OCI-M1 (cell line): ENCODE results near the gene UTS2.

ENCODE experiments used
- DNase-seq: peaks from one replicate; lab custom pipeline; 2025; lab: John Stamatoyannopoulos, UW

Gene UTS2, protein sequence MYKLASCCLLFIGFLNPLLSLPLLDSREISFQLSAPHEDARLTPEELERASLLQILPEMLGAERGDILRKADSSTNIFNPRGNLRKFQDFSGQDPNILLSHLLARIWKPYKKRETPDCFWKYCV

DNA sequence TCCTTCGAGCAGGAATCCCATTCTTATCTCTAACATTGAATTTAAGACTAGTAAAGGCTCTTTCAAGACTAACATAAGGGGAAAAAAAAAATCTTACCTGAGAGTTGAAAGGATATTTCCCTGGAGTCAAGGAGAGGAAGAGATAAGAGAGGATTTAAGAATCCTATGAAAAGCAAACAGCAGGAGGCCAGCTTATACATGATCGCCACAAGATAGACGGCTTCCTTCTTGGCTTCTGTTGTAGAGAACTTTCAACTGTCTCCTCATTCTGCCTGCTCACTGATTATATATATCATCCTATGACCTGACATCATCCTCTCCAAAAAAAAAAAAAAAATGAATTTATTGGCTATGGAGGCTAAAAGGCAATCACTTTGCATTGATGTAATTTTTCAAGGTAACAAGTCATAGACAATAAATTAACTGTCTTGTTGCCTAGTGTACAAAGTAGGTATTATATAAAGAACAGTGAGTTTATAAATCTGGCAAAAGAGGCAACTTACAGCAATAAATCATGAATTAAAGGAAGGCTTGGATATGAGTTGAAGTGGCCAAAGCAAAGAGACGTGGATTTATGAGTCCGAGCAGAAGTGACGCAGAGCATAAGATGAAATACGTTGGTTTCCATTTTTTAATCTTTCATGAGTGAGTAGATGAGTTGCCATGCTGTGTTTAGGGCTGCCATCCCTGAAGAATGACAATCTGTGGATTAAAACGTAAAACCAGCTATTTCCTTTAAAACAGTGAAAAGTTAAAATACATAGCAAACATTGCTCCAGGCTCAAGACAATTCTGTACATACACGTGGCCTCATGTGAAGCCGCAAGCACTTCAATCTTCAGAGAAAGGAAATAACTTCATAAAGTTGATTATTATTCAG, at the start of gene UTS2:
Gene UTS2 (minus strand): TSS at position 262 of the 880 bp plus-strand sequence. CDS start 62 bp downstream, at position 200.
- DNase-seq, result no peak

DNA sequence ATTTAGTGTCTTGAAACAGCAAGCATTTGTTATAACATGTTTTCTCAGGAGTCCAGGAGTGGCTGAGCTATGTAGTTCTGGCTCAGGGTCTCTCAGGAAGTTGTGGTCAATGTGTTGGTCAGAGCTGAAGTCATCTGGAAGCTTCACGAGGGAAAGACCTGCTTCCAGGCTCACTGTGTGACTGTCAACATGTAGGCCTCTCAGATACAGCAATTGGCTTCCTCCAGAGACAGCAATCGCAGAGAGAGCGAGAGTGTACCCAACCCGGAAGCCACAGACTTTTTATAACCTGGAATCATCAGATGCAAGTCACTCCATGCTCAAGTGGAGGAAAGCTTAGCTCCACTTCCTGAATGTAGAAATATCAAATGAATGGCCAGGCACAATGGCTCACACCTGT, 46.9 kb upstream of the UTS2 start:
- DNase-seq, result no peak

DNA sequence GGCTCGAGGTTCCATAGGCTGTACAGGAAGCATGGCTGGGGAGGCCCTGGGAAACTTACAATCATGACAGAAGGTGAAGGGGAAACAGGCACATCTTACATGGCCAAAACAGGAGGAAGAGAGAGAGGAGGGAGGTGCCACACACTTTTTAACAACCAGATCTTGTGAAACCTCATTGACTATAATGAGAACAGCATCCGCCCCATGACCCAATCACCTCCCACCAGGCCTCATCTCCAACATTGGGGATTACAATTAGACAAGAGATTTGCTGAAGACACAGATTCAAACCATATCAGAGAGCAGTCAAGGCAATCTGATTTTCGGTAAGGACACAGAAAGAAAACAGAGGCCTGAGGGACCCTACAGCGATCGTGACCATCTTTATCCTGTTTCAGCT, 46.1 kb upstream of the UTS2 start:
- DNase-seq, result no peak

DNA sequence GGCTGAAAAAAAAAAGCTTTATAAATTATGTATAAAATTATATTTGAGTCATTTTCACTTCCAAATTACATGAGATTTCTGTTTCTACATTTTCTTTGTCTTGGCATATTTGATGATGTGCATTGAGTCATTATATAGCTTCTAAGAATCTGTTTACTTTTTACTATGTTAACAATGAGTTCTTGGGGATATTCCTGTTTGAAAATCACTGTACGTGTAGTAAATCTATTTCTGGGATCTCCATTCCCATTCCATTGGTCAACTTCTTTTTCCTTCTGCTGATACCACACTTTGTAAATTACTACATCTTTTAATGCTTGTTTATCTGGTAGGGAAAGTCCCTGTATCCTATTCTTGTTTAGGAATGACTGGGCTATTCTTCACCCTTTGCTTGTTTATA, 44.1 kb upstream of the UTS2 start:
- DNase-seq, result no peak

DNA sequence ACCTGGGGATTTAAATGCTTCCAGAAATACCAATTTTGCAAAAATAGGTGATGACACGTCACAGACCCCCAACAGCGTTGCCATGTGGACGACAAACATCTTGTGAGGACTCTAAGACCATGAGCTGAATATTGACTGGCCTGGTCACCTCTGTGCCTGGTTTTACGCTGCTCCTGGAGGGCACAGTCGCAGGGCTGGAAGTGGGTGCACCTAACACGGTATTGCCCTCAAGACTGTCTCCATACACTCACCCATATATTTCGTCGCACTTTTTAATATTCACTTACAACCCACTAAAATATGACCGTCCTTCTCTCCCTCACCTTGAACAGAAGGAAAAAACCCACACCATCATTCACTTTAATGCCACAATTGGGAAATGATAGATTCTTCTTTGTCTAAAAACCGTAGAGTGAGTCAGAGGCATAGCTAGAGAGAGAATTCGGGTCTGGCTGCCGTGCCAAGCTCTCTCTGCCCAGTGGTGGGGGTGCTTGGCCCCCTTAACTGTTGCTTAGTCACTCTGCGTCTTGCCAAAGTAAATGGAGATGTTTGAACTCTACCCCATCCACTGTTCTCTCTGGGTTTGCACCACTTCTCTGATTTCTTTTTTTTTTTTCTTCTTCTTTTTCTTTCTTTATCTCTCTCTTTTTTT, 40.8 kb upstream of the UTS2 start:
- DNase-seq, result no peak

DNA sequence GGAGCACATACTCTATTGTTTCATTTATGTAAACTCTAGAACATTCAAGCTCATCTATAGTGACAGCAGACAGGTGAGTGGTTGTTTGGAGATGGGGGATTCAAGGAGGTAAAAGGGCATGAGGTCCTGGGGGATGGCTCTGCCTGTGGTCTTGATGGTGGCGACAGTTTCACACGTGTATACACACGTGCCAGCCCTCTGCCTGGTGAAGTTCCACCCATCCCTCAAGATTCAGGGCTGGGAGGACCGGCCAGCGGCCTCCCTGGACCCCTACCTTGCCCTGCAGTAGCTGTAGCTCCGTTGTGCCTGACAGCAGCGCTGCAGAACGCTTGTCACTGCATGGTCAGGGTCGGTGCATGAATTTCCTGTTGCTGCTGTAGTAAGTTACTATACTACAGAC, 38.9 kb upstream of the UTS2 start:
- no peak for DNase-seq

DNA sequence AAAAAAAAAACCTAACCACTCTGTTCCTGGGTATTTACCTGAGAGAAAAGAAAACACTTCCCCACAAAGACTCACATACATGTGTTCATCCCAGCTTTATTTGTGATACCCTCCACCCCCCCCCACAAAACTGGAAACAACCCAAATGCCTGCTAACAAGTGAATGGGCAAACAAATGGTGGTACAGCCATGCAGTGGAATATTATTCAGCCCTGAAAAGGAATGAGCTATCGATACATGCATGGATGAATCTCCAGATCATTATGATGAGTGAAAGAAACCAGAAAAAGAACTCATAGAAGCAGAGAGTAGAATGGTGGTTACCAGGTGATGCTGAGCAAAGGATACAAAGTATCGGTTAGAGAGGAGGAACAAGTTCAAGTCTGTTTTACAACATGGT, 38.0 kb upstream of the UTS2 start:
- DNase-seq, result no peak

DNA sequence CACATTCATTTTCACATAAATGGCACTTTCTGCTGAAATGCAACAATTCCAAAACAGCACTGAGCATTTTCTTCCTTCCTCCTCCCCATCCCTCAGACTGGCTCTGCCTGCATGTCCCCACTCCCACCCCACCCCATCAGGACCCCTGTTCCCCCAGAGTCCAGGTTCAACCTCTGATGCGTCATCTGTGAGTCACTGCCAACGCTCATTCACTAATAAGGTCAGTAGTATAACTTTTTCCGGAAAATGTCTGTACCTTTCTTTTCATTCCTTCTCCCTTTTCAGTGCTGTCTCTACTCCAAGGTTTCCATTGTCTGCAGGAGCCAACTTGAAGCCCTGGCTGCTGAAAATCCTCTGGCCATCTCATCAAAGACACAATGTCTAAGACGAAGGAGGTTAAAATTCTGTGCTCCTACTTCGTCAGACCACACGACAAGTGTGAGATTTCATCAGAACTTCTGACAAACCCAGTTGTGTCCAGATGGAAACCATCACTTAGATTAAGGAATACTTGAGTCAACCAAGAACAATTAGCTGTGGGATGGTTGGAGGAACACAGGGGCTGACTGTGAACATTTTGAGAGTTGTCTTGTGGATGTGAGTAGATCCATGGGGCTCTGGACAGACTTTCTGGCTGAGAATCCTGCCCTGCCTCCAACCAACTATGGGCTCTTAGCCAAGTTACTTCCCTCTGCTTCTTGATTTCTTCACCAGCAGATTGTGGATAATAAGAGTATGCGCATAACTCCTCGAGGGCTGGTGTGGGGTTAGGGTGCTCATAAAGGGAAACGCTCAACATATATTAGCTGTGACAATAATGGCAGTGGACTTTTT, 35.6 kb upstream of the UTS2 start:
- no peak for DNase-seq

DNA sequence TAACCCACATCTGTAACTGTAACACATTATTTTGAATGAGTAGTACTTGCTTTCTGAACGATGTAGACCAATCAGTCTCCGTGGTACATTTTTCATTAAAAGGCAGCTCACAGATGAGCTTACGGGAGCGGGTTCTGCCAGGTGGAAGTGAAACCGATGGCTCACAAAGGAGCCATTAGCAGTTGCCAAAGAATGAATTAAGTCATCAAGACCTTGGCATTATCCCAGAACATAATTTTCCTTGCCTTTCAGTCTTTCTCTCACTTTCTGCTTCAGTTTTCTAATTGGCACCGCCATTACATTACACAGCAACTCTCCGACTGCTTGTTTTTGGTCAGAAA, 33.5 kb upstream of the UTS2 start:
- DNase-seq, result no peak

DNA sequence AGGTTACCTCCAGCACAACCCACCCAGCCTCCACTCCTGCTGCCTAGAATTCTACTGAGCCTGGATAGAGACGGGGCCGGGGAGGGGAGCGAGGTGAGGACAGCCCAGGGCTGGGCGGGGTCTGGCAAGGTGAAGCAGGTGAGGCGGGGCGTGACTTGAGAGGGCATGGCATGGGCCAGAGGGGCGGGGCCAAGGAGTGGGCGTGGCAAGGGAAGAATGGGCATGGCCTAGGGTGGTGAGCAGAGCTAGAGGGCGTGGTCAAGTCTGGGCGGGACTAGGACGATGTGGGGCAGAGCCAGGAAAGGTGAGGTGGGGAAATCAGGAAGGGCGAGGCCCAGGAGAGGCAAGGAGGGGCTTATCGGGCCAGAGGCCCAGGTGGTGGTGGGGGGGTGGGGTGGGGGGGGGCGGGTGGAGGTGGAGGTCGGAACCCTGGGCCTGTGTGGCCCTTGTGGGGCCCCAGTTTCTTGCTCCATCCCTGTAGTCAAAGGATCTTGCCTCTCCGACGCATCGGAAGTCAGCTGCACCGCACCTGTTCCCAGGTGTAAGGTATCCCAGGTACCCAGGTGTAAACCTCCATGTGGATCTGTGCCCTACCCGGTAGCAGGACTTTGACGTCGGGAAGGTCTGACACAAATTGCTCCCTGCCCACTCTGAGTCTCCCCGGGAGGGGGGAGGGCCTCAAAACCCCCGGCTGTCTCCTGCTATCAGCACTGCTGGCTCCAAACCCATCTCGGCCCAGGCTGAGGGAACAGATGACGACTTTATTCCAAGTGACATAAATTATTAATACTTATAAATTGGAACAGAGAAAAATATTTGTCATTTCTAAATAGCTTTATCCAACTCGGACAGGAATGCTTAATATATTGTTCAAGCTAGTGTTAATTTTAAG, 32.9 kb upstream of the UTS2 start:
- no peak for DNase-seq

DNA sequence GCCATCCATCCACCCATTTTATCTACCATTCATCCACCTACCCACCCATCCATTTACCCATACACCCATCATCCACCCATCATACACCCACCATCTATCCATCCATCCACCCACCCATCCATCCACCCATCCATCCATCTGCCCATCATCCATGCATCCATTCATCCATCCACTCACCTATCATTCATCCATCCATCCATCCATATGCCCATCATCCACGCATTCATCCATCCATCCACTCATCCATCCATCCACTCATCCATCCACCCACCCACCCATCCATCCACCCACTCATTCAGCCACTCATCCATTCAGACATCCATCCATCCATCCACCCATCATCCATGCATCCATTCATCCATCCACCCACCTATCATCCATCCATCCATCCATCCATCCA, 31.9 kb upstream of the UTS2 start:
- no peak for DNase-seq

DNA sequence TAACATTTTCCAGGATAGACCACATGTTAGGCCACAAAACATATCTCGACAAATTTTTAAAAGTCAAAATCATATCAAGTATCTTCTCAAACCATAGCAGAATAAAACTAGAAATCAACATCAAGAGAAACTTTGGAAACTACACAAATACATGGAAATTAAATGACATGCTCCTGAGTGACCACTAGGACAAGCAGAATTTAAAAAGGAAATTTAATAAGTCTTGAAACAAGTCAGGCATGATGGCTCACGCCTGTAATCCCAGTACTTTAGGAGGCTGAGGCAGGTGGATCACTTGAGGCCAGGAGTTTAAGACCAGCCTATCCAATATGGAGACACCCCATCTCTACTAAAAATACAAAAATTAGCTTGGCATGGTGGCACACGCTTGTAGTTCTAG, 26.4 kb upstream of the UTS2 start:
- DNase-seq, result no peak

DNA sequence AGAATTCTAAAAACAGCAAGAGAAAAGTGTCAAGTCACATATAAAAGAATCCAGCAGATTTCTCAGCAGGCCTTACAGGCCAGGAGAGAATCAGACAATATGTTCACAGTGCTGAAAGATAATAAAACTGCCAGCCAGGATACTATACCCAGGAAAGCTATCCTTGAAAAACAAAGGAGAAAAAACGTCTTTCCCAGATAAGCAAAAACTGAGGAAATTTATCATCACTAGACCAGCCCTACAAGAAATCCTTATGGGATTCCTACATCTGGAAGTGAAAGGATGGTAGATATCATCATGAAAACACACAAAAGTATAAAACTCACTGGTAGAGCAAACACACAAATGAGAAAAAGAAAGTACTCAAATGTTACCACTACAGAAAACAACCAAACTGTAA, 25.2 kb upstream of the UTS2 start:
- DNase-seq, result no peak

DNA sequence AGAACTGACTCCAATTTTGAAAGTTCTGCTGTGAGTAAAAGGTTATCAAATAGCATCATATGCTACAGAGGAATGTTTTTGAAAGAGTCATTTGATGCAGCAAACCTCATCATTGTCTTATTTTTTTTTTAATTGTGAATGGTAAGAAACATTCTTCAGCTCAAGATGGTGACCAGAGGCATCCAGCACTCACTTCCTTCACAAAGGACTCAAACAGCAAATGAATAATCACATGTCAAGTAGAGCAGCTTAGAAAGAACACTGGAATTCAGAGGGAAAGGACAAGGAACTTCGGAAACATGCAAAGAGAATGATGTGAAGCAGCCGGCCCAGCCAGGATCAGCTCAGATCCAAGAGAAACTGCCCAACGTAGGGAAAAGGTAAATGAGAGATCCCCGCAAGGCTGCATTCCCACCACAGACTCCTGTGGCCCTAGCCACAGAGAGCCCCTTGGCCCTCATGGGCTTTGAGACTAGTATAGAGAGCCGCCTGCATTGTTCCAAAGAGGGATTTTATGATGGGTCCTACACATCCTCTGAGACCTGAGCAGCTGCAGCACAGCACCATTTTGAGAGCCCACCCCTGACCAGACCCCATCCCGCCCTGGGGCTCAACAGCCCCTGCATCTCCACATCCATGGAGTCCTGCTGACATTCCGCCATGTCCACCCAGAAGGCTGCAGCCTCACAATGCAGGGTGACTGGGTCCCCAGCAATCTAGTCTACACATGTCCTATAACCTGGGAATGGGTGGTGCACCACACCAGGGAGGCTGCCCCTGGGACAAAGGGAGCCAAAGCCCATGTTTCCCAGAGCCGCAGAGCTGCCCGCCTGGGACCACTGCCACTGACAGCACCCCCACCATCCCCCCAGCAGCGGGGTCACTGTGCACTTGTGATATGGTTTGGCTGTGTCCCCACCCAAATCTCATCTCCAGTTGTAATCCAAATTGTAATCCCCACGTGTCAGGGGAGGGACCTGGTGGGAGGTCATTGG, 21.2 kb upstream of the UTS2 start:
- no peak for DNase-seq

DNA sequence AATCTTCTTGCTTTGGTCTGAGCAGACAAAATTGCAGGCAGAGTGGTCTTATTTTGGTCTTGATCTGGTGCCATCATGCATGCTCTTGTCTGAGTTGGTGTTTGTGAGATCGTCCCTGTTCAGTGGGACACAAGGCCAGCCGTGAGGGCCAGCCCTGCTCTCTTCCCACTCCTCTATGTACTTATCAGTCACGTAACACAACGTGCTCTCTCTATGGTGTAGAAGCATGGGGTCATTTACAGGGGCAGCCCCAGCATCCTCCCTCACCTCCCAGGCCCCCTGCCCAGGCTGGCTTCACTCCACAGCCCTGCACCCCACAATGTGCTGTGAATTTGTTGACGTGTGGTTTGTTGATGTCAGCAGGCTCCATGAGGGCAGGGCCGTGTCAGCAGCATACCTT, 18.3 kb upstream of the UTS2 start:
- DNase-seq, result no peak

DNA sequence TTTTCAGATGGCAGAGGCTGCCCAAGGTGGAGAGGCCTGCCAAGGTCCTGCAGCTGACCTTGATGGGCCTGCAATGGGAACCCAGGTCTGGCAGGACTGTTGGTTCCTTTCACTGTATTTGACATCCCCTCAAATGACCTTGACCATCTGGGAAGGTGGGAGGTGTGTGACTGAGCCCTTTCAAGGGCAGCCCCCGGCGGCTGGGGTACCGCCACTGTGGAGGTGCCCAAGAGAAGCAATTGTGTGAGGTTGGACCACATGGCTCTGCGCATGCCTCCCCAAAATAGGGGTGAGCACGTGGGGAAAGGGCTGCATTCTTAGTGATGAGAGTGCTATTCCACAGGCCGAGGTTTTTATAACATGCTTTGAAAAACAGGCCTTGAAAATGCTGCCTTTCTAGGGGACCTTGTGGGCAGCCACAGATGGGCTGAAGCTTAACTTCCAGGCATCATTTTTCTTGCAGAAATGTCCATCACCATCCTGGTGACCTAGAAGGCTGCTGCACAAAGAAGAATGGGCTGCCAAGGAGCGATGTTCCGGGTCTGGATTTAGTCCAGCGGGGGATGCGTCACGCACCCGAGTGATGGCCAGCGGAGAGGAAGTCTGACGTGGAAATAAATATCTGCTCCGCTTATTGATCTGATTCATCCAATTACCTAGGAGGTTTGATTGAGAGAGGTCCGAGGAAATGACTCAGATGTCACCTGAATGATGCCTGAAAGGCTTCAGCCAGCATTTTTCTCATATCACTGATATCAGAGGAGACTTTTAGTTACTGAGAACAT, 16.5 kb upstream of the UTS2 start:
- DNase-seq, result no peak

DNA sequence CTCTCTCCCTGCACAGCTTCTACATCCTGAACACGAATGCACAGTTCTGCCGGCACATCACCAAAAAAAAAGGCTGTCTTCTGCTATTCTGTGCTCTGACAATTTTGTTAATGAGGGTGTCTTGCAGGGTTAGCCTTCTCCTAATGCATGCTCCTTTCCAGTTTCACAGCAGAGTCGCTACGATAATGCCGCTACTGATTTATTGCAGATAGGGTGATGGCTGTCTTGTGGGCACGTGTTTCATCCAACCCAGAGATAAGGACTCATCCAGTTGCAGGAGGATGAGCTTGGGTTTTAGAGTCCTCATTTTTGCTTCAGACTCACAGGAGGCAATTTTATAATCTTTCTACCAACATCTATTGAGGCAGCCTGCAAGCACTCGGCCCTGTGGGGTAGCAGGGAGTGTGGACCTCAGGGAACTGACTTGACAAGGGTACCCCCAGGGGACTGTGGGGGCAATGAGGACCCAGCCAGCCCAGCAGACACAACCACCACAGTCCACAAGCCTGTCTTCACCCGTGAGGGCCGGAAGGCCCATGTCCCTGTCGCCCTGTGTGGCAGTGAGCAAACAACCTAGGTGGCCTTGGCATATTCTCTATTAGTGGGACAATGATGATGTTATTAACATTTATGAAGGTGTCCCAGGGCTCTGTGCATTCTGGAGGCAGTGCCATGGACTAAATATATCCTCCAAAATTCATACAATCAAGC, 15.4 kb upstream of the UTS2 start:
- peak; percentile 27 for DNase-seq

DNA sequence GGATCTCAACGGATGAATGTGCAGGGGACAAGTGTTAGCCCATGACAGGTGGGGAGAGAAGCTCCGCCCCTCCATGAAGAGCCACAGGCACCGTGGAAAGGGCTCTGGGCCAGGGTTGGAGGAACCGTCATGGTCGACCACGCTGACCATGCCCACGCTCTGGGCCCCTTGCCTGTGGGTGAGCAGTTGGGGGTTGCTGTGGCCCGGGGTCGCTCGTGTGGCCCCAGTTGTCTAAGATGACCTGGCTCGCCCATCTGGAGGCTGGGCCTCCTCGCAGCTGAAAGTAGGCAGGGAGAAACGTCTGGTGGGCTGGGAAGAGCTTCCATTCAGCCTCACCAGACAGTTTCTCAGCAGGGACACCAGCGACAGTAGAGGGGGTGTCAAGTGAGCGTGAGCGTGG, 13.1 kb upstream of the UTS2 start:
- no peak for DNase-seq
